B cell (primary cell): ENCODE measurements around the gene DTD1. TPM values are rescaled to one million over a fixed set of nuclear protein-coding genes. Genes with fewer than 3 reads are reported as not detected.

ENCODE experiments used
- ATAC-seq: fragments of 200-7000 bp; cut with Tn5 transposase; one replicate; pipeline ENCODE4 v1.10.0; 2021; ENCODE audit warnings: low read depth, mild to moderate bottlenecking, moderate number of reproducible peaks, moderate library complexity
- CTCF ChIA-PET: fragments of 350-600 bp; sonication (Branson Sonifier 250); formaldehyde crosslinking; loops from one replicate; lab custom pipeline; 2021; ENCODE audit warnings: antibody characterized with exemption, inconsistent platforms; lab: Charles Lee
- POLR2A ChIA-PET: fragments of 350-600 bp; sonication (Branson Sonifier 250); formaldehyde crosslinking; loops from one replicate; lab custom pipeline; 2021; ENCODE audit warnings: antibody characterized with exemption; lab: Charles Lee
- DNase-seq: peaks from one replicate; pipeline ENCODE4 v3.0.0; 2013
- H2AFZ ChIP-seq: 2 replicates; pipeline ENCODE4 v1.6.1; 2012; ENCODE audit warnings: mild to moderate bottlenecking, low read depth, low read length; ENCODE audit not compliant: insufficient read depth, poor library complexity, severe bottlenecking
- H3K27ac ChIP-seq, 2 donors: 1 replicate in 1 of 2; 2 replicates in 1 of 2; pipeline ENCODE4 v1.5.1; 2012 to 2013; ENCODE audit warnings: low read length in 2 of 2, mild to moderate bottlenecking in 2 of 2, moderate library complexity in 1 of 2
- H3K27me3 ChIP-seq, 4 experiments: fragments of 200-600 bp in 1 of 4; sonication (generic) in 1 of 4; replicated peaks in 1 of 4; 1 replicate in 2 of 4; 2 replicates in 2 of 4; pipeline versions ENCODE4 v1.6.1 to v1.7.0; 2013 to 2016; ENCODE audit warnings: low read length in 3 of 4, mild to moderate bottlenecking in 2 of 4, mixed read lengths in 1 of 4, moderate library complexity in 1 of 4; ENCODE audit not compliant: insufficient read depth in 4 of 4, control insufficient read depth in 3 of 4; ENCODE audit errors: control extremely low read depth in 1 of 4
- H3K36me3 ChIP-seq, 2 experiments: replicated peaks in 1 of 2; 1 replicate in 1 of 2; 2 replicates in 1 of 2; pipeline versions ENCODE4 v1.6.1 to v1.7.1; 2013; ENCODE audit warnings: low read length in 1 of 2; ENCODE audit not compliant: insufficient read depth in 2 of 2, control insufficient read depth in 1 of 2; ENCODE audit errors: control extremely low read depth in 1 of 2, extremely low read depth in 1 of 2
- H3K4me1 ChIP-seq, 2 donors: fragments of 200-600 bp in 1 of 2; sonication (generic) in 1 of 2; 1 replicate in 1 of 2; 2 replicates in 1 of 2; pipeline versions ENCODE4 v1.5.1 to v1.6.1; 2013 to 2017; ENCODE audit warnings: low read length in 2 of 2; ENCODE audit not compliant: control insufficient read depth in 2 of 2, insufficient read depth in 2 of 2
- H3K4me2 ChIP-seq: replicated peaks from 2 replicates; pipeline ENCODE3; 2012; ENCODE audit warnings: mild to moderate bottlenecking, low read depth, low read length; ENCODE audit not compliant: poor library complexity, severe bottlenecking
- H3K4me3 ChIP-seq, 5 experiments: fragments of 200-600 bp in 1 of 5; sonication (generic) in 1 of 5; 1 replicate in 3 of 5; 2 replicates in 2 of 5; pipeline versions ENCODE4 v1.5.1 to v1.7.0; 2011 to 2016; ENCODE audit warnings: low read length in 4 of 5, mild to moderate bottlenecking in 4 of 5, low read depth in 2 of 5, control low read depth in 1 of 5, moderate library complexity in 1 of 5; ENCODE audit not compliant: insufficient read depth in 1 of 5; ENCODE audit errors: control extremely low read depth in 1 of 5, extremely low read depth in 1 of 5
- H3K79me2 ChIP-seq: fragments of 200-600 bp; sonication (generic); one replicate; pipeline ENCODE4 v1.6.0; 2016; ENCODE audit warnings: low read length; ENCODE audit not compliant: control insufficient read depth, insufficient read depth
- H3K9ac ChIP-seq: fragments of 200-600 bp; sonication (generic); 2 replicates; pipeline ENCODE4 v1.6.1; 2017; ENCODE audit warnings: mild to moderate bottlenecking, low read length, moderate library complexity
- H3K9me3 ChIP-seq, 3 donors: one replicate each; pipeline versions ENCODE4 v1.6.1 to v1.7.1; 2013; ENCODE audit warnings: low read length in 2 of 3; ENCODE audit not compliant: control insufficient read depth in 2 of 3, insufficient read depth in 1 of 3; ENCODE audit errors: control extremely low read depth in 1 of 3
- H4K20me1 ChIP-seq: 2 replicates; pipeline ENCODE4 v1.6.0; 2012; ENCODE audit warnings: mild to moderate bottlenecking, low read length; ENCODE audit not compliant: insufficient read depth, control insufficient read depth, poor library complexity, severe bottlenecking
- H3K27ac Mint-ChIP-seq: one replicate; pipeline ENCODE4 v1.8.0; 2021; ENCODE audit warnings: mixed read lengths
- H3K27me3 Mint-ChIP-seq: one replicate; pipeline ENCODE4 v1.8.0; 2021; ENCODE audit warnings: mixed read lengths
- H3K4me1 Mint-ChIP-seq: one replicate; pipeline ENCODE4 v1.8.0; 2021; ENCODE audit warnings: mixed read lengths
- H3K4me3 Mint-ChIP-seq: one replicate; pipeline ENCODE4 v1.8.0; 2021; ENCODE audit warnings: mixed read lengths
- H3K9me3 Mint-ChIP-seq: one replicate; pipeline ENCODE4 v1.8.0; 2022; ENCODE audit warnings: mixed read lengths; ENCODE audit not compliant: insufficient read depth
- EZH2 ChIP-seq: IDR thresholded peaks from 2 replicates; pipeline ENCODE4 v1.6.1; 2012; ENCODE audit warnings: borderline replicate concordance, low read depth, mild to moderate bottlenecking, moderate library complexity, low read length; ENCODE audit not compliant: insufficient read depth, poor library complexity, severe bottlenecking
- WGBS: methylation state at CpG from one replicate; pipeline ENCODE4 v1.1.5; 2013; ENCODE audit warnings: missing lambda C conversion rate; ENCODE audit not compliant: insufficient coverage; 5-methylcytosine and 5-hydroxymethylcytosine counted together
- intact Hi-C: fragments of 100-400 bp; cut with micrococcal nuclease; formaldehyde crosslinking; loops from one replicate; pipeline ENCODE4 v1.10.0; 2022
- polyA plus RNA-seq: library from polyadenylated mRNA; depleted of rRNA; stranded (reverse); fragments of >200 nt; gene quantifications from 2 replicates; pipeline ENCODE4 v1.2.3, GENCODE V29; 2012
- total RNA-seq, 2 donors: library from RNA; stranded (reverse); fragments of 120-200 nt in 1 of 2; gene quantifications; 1 replicate in 1 of 2; 2 replicates in 1 of 2; pipeline versions ENCODE4 v1.2.3 to v1.2.4, GENCODE V29; 2013 to 2022
- TF ChIP-seq, protein P1 (sequence below): fragments of 200-600 bp; IDR thresholded peaks from one replicate; pipeline ENCODE4 v1.8.0; 2022; ENCODE audit warnings: antibody characterized with exemption, mild to moderate bottlenecking

DTD1 gene
- total and polyA plus RNA-seq, 2 donors (not counting 1 experiment from before 2014, with no cell fraction given) = 18.7 to 20.4 TPM

DNA sequence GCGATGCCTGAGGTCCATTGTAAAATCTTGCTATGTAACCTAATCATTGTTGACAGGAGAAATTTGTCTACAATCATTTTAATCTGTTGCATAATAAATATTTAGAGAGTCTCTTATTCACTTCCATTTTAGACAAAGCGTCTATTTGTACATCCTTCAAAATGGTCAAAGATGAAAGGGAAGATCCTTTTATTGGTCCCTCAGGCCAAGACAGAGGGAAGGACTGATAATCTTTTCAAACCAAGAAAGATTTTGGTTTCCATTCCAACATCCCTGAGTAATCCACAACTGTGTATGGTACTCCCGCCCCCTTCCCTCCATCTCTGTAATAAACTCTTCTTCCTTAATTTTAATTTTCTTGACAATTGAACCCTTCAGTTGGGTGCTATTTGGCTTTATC is 114.1 kb downstream of the DTD1 start:
- Mint-ChIP-seq H3K4me3 (no peak overlapping the region), H3K27ac (no peak overlapping the region), H3K4me1 (peaks cover 8% of the 10 kb centered on the region), H3K27me3 (no peaks in the 10 kb centered on the region), H3K9me3 (no peaks in the 10 kb centered on the region)
- Histone ChIP-seq H3K27me3 (no peaks in the 10 kb centered on the region), H4K20me1 (no peaks in the 10 kb centered on the region), H2AFZ (no peak overlapping the region), H3K4me1 (peaks cover 0 to 4% of the 10 kb centered on the region in 2 donors), H3K79me2 (no peaks in the 10 kb centered on the region), H3K4me2 (no peak overlapping the region), H3K9ac (no peak overlapping the region), H3K36me3 (peaks cover 0 to 3% of the 10 kb centered on the region in 2 experiments), H3K27ac (no peak overlapping the region), H3K4me3 (no peak overlapping the region), H3K9me3 (peaks cover 0 to 5% (median 0%) of the 10 kb centered on the region in 3 donors)
- intact Hi-C loops = no loop called here
- no CpG with 5 or more reads among the region's 3 CpGs for WGBS
- DNase-seq = no peak
- no peak for ATAC-seq
- POLR2A ChIA-PET = no interaction called here
- CTCF ChIA-PET = no interaction called here
- TF ChIP-seq EZH2 = no peak
- TF ChIP-seq, protein P1, sequence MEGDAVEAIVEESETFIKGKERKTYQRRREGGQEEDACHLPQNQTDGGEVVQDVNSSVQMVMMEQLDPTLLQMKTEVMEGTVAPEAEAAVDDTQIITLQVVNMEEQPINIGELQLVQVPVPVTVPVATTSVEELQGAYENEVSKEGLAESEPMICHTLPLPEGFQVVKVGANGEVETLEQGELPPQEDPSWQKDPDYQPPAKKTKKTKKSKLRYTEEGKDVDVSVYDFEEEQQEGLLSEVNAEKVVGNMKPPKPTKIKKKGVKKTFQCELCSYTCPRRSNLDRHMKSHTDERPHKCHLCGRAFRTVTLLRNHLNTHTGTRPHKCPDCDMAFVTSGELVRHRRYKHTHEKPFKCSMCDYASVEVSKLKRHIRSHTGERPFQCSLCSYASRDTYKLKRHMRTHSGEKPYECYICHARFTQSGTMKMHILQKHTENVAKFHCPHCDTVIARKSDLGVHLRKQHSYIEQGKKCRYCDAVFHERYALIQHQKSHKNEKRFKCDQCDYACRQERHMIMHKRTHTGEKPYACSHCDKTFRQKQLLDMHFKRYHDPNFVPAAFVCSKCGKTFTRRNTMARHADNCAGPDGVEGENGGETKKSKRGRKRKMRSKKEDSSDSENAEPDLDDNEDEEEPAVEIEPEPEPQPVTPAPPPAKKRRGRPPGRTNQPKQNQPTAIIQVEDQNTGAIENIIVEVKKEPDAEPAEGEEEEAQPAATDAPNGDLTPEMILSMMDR = no peak

DNA sequence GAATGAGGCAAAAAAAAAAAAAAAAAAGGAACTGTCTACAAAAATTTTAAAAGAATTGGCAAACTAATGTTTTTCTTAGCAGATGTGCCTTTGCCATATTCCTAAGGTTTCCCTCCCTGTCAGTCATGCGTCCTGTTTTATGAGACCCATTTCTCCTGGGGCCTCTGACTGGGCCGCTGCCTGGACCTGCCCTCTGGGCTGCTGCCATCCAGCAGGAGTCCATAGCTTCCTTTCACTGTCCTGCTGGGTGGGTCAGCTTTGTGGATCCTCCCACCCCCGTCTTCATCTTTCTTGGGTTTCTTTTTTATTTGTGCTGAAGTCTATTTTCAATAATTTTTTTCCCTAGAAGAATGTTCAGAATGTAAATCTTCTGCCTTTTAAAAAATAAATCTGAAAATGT is 114.9 kb downstream of the DTD1 start:
- peaks cover 0 to 5% (median 0%) of the 10 kb centered on the region in 3 donors for H3K9me3 ChIP-seq
- no peak overlapping the region for H2AFZ ChIP-seq
- H3K36me3 ChIP-seq = peaks cover 0 to 6% of the 10 kb centered on the region in 2 experiments
- Mint-ChIP-seq H3K4me1 (peaks cover 8% of the 10 kb centered on the region), H3K4me3 (no peak overlapping the region), H3K9me3 (no peaks in the 10 kb centered on the region), H3K27ac (no peak overlapping the region), H3K27me3 (no peaks in the 10 kb centered on the region)
- no peaks in the 10 kb centered on the region for H3K27me3 ChIP-seq
- DNase-seq (no peak), ATAC-seq (no peak)
- intact Hi-C loops = no loop called here
- ChIA-PET CTCF (no interaction called here), POLR2A (no interaction called here)
- no peak for TF ChIP-seq EZH2
- TF ChIP-seq, protein P1 = no peak
- no peak overlapping the region for H3K4me3 ChIP-seq
- 100% methylated on average over 2 of the region's 3 CpGs for WGBS
- H3K4me1 ChIP-seq = peaks cover 0 to 4% of the 10 kb centered on the region in 2 donors
- no peak overlapping the region for H3K9ac ChIP-seq
- no peak overlapping the region for H3K27ac ChIP-seq
- H3K79me2 ChIP-seq = no peaks in the 10 kb centered on the region
- H3K4me2 ChIP-seq = no peak overlapping the region
- H4K20me1 ChIP-seq = no peaks in the 10 kb centered on the region
